Measurements from ENCODE around the gene TRIP4. TPM values are rescaled to one million over a fixed set of nuclear protein-coding genes. Genes with fewer than 3 reads are reported as not detected.
A peak's percentile ranks its signal among the peaks of the same experiment; 100 is the strongest.
"Not testable (repeated sequence)": the region's sequence is repeated elsewhere in the genome, so short reads cannot be mapped to it uniquely, and the experiment has no call there.

The TRIP4 gene
- total RNA-seq, 1 donor from 2014 or later: 24.1 TPM

GRCh38 chr15:64381000-64381751 lies 6.5 kb upstream of the TRIP4 start, which contains the start of gene PCLAF:
TSS of gene PCLAF (minus strand) at chr15:64381441. CDS start at chr15:64381371, 70 bp downstream.
- DNase-seq (ENCODE audit: low spot score): peak; percentile 94

- no peak for DNase-seq (ENCODE audit: low spot score)
These were observed 3.9 kb upstream of the TRIP4 start for GRCh38 chr15:64383760-64384159.

- no peak for DNase-seq (ENCODE audit: low spot score)
These were observed 1.3 kb upstream of the TRIP4 start for GRCh38 chr15:64386291-64386690.

GRCh38 chr15:64389036-64389435 lies 1.4 kb downstream of the TRIP4 start:
- no peak for DNase-seq (ENCODE audit: low spot score)

- DNase-seq (ENCODE audit: low spot score): not testable (repeated sequence)
These were observed 4.8 kb downstream of the TRIP4 start for GRCh38 chr15:64392471-64392870.

- no peak for DNase-seq (ENCODE audit: low spot score)
These were observed 9.2 kb downstream of the TRIP4 start for GRCh38 chr15:64396789-64397188.

- no peak for DNase-seq (ENCODE audit: low spot score)
These were observed 10.9 kb downstream of the TRIP4 start for GRCh38 chr15:64398575-64398974.

GRCh38 chr15:64400583-64400982 lies 12.9 kb downstream of the TRIP4 start:
- no peak for DNase-seq (ENCODE audit: low spot score)

- no peak for DNase-seq (ENCODE audit: low spot score)
These were observed 24.6 kb downstream of the TRIP4 start for GRCh38 chr15:64412216-64412615.

GRCh38 chr15:64422697-64423096 lies 35.1 kb downstream of the TRIP4 start:
- DNase-seq (ENCODE audit: low spot score): no peak

GRCh38 chr15:64423970-64424369 lies 36.3 kb downstream of the TRIP4 start:
- no peak for DNase-seq (ENCODE audit: low spot score)

- no peak for DNase-seq (ENCODE audit: low spot score)
These were observed 37.6 kb downstream of the TRIP4 start for GRCh38 chr15:64425221-64425620.

- no peak for DNase-seq (ENCODE audit: low spot score)
These were observed 39.3 kb downstream of the TRIP4 start for GRCh38 chr15:64426845-64427465.

- no peak for DNase-seq (ENCODE audit: low spot score)
These were observed 41.8 kb downstream of the TRIP4 start for GRCh38 chr15:64429448-64429847.

GRCh38 chr15:64430000-64430735 lies 42.5 kb downstream of the TRIP4 start:
- DNase-seq (ENCODE audit: low spot score): peak; percentile 35

GRCh38 chr15:64437982-64438381 lies 50.3 kb downstream of the TRIP4 start:
- no peak for DNase-seq (ENCODE audit: low spot score)

- DNase-seq (ENCODE audit: low spot score): no peak
These were observed 51.2 kb downstream of the TRIP4 start for GRCh38 chr15:64438653-64439447.

- DNase-seq (ENCODE audit: low spot score): no peak
These were observed 54.2 kb downstream of the TRIP4 start for GRCh38 chr15:64441852-64442251.

- DNase-seq (ENCODE audit: low spot score): no peak
These were observed 55.4 kb downstream of the TRIP4 start for GRCh38 chr15:64443016-64443415.

GRCh38 chr15:64443747-64444621 lies 56.3 kb downstream of the TRIP4 start:
- DNase-seq (ENCODE audit: low spot score): no peak

GRCh38 chr15:64444836-64445235 lies 57.2 kb downstream of the TRIP4 start:
- DNase-seq (ENCODE audit: low spot score): no peak
